CD14-positive monocyte (primary cell): ENCODE measurements around the gene EFCAB7. TPM values are rescaled to one million over a fixed set of nuclear protein-coding genes. Genes with fewer than 3 reads are reported as not detected.

Source experiments
- DNase-seq, 3 donors: peaks; one replicate each; pipeline ENCODE4 v3.0.0-alpha.2; 2011 to 2022
- H2AFZ ChIP-seq: 2 replicates; pipeline ENCODE4 v1.6.0; 2012; ENCODE audit warnings: mild to moderate bottlenecking, low read depth, low read length, inconsistent platforms; ENCODE audit not compliant: insufficient read depth, poor library complexity, severe bottlenecking
- H3K27ac ChIP-seq, 2 donors: 1 replicate in 1 of 2; 2 replicates in 1 of 2; pipeline ENCODE4 v1.5.1; 2012 to 2013; ENCODE audit warnings: low read length in 2 of 2, control low read depth in 1 of 2, inconsistent platforms in 1 of 2, low read depth in 1 of 2, mild to moderate bottlenecking in 1 of 2
- H3K27me3 ChIP-seq, 2 donors: one replicate each; pipeline versions ENCODE4 v1.6.0 to v1.6.1; 2011 to 2013; ENCODE audit warnings: low read length in 2 of 2; ENCODE audit not compliant: control insufficient read depth in 2 of 2, insufficient read depth in 2 of 2
- H3K36me3 ChIP-seq, 2 donors: replicated peaks in 1 of 2; 1 replicate in 1 of 2; 2 replicates in 1 of 2; pipeline versions ENCODE4 v1.5.1 to v1.6.1; 2012 to 2013; ENCODE audit warnings: low read length in 2 of 2, control low read depth in 1 of 2, inconsistent platforms in 1 of 2, mild to moderate bottlenecking in 1 of 2; ENCODE audit not compliant: insufficient read depth in 2 of 2, control insufficient read depth in 1 of 2
- H3K4me1 ChIP-seq, 2 donors: 1 replicate in 1 of 2; 2 replicates in 1 of 2; pipeline versions ENCODE4 v1.5.1 to v1.6.1; 2012 to 2013; ENCODE audit warnings: low read length in 2 of 2, control low read depth in 1 of 2, inconsistent platforms in 1 of 2, mild to moderate bottlenecking in 1 of 2, moderate library complexity in 1 of 2; ENCODE audit not compliant: insufficient read depth in 2 of 2, control insufficient read depth in 1 of 2
- H3K4me2 ChIP-seq: replicated peaks from 2 replicates; pipeline ENCODE3; 2012; ENCODE audit warnings: low read length, moderate library complexity, mild to moderate bottlenecking; ENCODE audit not compliant: poor library complexity, severe bottlenecking; ENCODE audit errors: extremely low read depth
- H3K4me3 ChIP-seq, 3 experiments: fragments of 200-600 bp in 1 of 3; sonication (generic) in 1 of 3; replicated peaks in 1 of 3; 1 replicate in 2 of 3; 2 replicates in 1 of 3; pipeline ENCODE4 v1.5.1; 2011 to 2013; ENCODE audit warnings: low read length in 3 of 3, mild to moderate bottlenecking in 3 of 3, control low read depth in 2 of 3, low read depth in 2 of 3, inconsistent platforms in 1 of 3, moderate library complexity in 1 of 3
- H3K79me2 ChIP-seq: 2 replicates; pipeline ENCODE4 v1.6.0; 2012; ENCODE audit warnings: mild to moderate bottlenecking, control low read depth, inconsistent platforms, low read length, moderate library complexity; ENCODE audit not compliant: insufficient read depth
- H3K9ac ChIP-seq: 2 replicates; pipeline ENCODE4 v1.6.0; 2017; ENCODE audit warnings: low read length, mild to moderate bottlenecking; ENCODE audit not compliant: insufficient read depth, poor library complexity, severe bottlenecking
- H3K9me3 ChIP-seq, 2 donors: replicated peaks in 1 of 2; 1 replicate in 1 of 2; 2 replicates in 1 of 2; pipeline versions ENCODE4 v1.5.1 to v1.6.1; 2012 to 2013; ENCODE audit warnings: low read length in 2 of 2, control low read depth in 1 of 2; ENCODE audit not compliant: control insufficient read depth in 1 of 2, insufficient read depth in 1 of 2
- H4K20me1 ChIP-seq: 2 replicates; pipeline ENCODE4 v1.6.0; 2012; ENCODE audit warnings: mild to moderate bottlenecking, low read length, control low read depth, moderate library complexity; ENCODE audit not compliant: insufficient read depth
- H3K27ac Mint-ChIP-seq, 7 donors: one replicate each; pipeline ENCODE4 v1.8.0; 2020; ENCODE audit warnings: mild to moderate bottlenecking in 7 of 7, mixed read lengths in 7 of 7, moderate library complexity in 6 of 7, inconsistent platforms in 2 of 7
- H3K27me3 Mint-ChIP-seq, 3 donors: one replicate each; pipeline ENCODE4 v1.8.0; 2021 to 2022; ENCODE audit warnings: low read depth in 3 of 3, mild to moderate bottlenecking in 3 of 3, mixed read lengths in 3 of 3, moderate library complexity in 3 of 3, inconsistent platforms in 1 of 3
- H3K36me3 Mint-ChIP-seq, 2 donors: one replicate each; pipeline ENCODE4 v1.8.0; 2020; ENCODE audit warnings: mixed read lengths in 2 of 2, inconsistent platforms in 1 of 2, mild to moderate bottlenecking in 1 of 2
- H3K4me1 Mint-ChIP-seq: one replicate; pipeline ENCODE4 v1.8.0; 2020; ENCODE audit warnings: mild to moderate bottlenecking, mixed read lengths
- H3K4me3 Mint-ChIP-seq, 2 donors: one replicate each; pipeline ENCODE4 v1.8.0; 2020; ENCODE audit warnings: mild to moderate bottlenecking in 2 of 2, mixed read lengths in 2 of 2, moderate library complexity in 1 of 2
- H3K9me3 Mint-ChIP-seq, 7 donors: one replicate each; pipeline ENCODE4 v1.8.0; 2020 to 2022; ENCODE audit warnings: mixed read lengths in 7 of 7, mild to moderate bottlenecking in 6 of 7, moderate library complexity in 6 of 7, inconsistent platforms in 2 of 7
- WGBS: methylation state at CpG from one replicate; pipeline ENCODE4 v1.1.5; 2013; ENCODE audit warnings: missing lambda C conversion rate; ENCODE audit not compliant: insufficient coverage; 5-methylcytosine and 5-hydroxymethylcytosine counted together
- intact Hi-C, 2 donors: fragments of 100-400 bp; cut with micrococcal nuclease; formaldehyde crosslinking; loops; one replicate each; pipeline versions ENCODE4 v1.15.0 to v1.15.1; 2023
- polyA plus RNA-seq, 3 donors: library from polyadenylated mRNA; depleted of rRNA in 1 of 3; unstranded in 2 of 3; stranded (reverse) in 1 of 3; fragments of 300-500 nt in 2 of 3; fragments of >200 nt in 1 of 3; fragmentation: Illumina TruSeq in 2 of 3; gene quantifications; 1 replicate in 2 of 3; 2 replicates in 1 of 3; pipeline ENCODE4 v1.2.3, GENCODE V29; 2012 to 2021
- TF ChIP-seq, protein P1 (sequence below): fragments of 200-600 bp; IDR thresholded peaks from one replicate; pipeline ENCODE4 v1.8.0; 2022; ENCODE audit warnings: antibody characterized with exemption, mild to moderate bottlenecking

Gene EFCAB7
- polyA plus RNA-seq, 3 donors = 0.37 to 2.2 (median 0.92) TPM

- TF ChIP-seq, protein P1, sequence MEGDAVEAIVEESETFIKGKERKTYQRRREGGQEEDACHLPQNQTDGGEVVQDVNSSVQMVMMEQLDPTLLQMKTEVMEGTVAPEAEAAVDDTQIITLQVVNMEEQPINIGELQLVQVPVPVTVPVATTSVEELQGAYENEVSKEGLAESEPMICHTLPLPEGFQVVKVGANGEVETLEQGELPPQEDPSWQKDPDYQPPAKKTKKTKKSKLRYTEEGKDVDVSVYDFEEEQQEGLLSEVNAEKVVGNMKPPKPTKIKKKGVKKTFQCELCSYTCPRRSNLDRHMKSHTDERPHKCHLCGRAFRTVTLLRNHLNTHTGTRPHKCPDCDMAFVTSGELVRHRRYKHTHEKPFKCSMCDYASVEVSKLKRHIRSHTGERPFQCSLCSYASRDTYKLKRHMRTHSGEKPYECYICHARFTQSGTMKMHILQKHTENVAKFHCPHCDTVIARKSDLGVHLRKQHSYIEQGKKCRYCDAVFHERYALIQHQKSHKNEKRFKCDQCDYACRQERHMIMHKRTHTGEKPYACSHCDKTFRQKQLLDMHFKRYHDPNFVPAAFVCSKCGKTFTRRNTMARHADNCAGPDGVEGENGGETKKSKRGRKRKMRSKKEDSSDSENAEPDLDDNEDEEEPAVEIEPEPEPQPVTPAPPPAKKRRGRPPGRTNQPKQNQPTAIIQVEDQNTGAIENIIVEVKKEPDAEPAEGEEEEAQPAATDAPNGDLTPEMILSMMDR = no peak
- no peak for DNase-seq
- Mint-ChIP-seq H3K9me3 (peaks cover 0 to 4% (median 0%) of the 10 kb centered on the region in 7 donors), H3K4me3 (no peak overlapping the region), H3K27me3 (no peaks in the 10 kb centered on the region), H3K36me3 (peaks cover 8 to 10% of the 10 kb centered on the region in 2 donors), H3K4me1 (peaks cover 26% of the 10 kb centered on the region), H3K27ac (no peak overlapping the region)
- Histone ChIP-seq H3K9me3 (no peaks in the 10 kb centered on the region), H3K4me3 (no peak overlapping the region), H3K4me1 (no peaks in the 10 kb centered on the region), H4K20me1 (no peaks in the 10 kb centered on the region), H3K27ac (no peak overlapping the region), H3K36me3 (no peaks in the 10 kb centered on the region), H2AFZ (no peak overlapping the region), H3K4me2 (no peak overlapping the region), H3K27me3 (no peaks in the 10 kb centered on the region), H3K79me2 (peaks cover 38% of the 10 kb centered on the region), H3K9ac (no peak overlapping the region)
- intact Hi-C loops = no loop called here
- 88% methylated on average over 1 of the region's 5 CpGs for WGBS
Measured at GRCh38 chr1:63600248-63600647, 76.9 kb downstream of the EFCAB7 start.

- no peaks in the 10 kb centered on the region for H3K4me1 ChIP-seq
- peaks cover 0 to under 1% (median 0%) of the 10 kb centered on the region in 7 donors for H3K9me3 Mint-ChIP-seq
- H2AFZ ChIP-seq = no peak overlapping the region
- no peak for DNase-seq
- peaks cover 29% of the 10 kb centered on the region for H3K79me2 ChIP-seq
- H3K4me3 ChIP-seq = no peak overlapping the region
- H3K27ac Mint-ChIP-seq = no peak overlapping the region
- intact Hi-C loops = no loop called here
- H3K36me3 Mint-ChIP-seq = peaks cover 8 to 10% of the 10 kb centered on the region in 2 donors
- no peaks in the 10 kb centered on the region for H3K27me3 Mint-ChIP-seq
- H3K4me2 ChIP-seq = no peak overlapping the region
- H3K27me3 ChIP-seq = no peaks in the 10 kb centered on the region
- H3K4me3 Mint-ChIP-seq = no peak overlapping the region
- no peak overlapping the region for H3K27ac ChIP-seq
- H3K9ac ChIP-seq = no peak overlapping the region
- no peaks in the 10 kb centered on the region for H3K36me3 ChIP-seq
- 44% methylated on average over 3 of the region's 3 CpGs for WGBS
- TF ChIP-seq, protein P1 = no peak
- H3K9me3 ChIP-seq = no peaks in the 10 kb centered on the region
- H4K20me1 ChIP-seq = no peaks in the 10 kb centered on the region
- peaks cover 19% of the 10 kb centered on the region for H3K4me1 Mint-ChIP-seq
Measured at GRCh38 chr1:63601061-63601460, 77.7 kb downstream of the EFCAB7 start.
